GM10248 (cell line): Measurements from ENCODE around the gene TRAF3.
"Not testable (repeated sequence)": the region's sequence is repeated elsewhere in the genome, so short reads cannot be mapped to it uniquely, and the experiment has no call there.

Experiments
- CTCF ChIA-PET: fragments of 300-600 bp; sonication (Branson Sonifier 250); formaldehyde crosslinking; extraction: SDS; loops from one replicate; lab custom pipeline; 2021; ENCODE audit warnings: antibody characterized with exemption; lab: Yijun Ruan, JAX
- POLR2A ChIA-PET: fragments of 350-650 bp; sonication (Branson Sonifier 250); formaldehyde crosslinking; extraction: SDS; loops from one replicate; lab custom pipeline; 2020; ENCODE audit warnings: antibody characterized with exemption; lab: Yijun Ruan, JAX
- DNase-seq: peaks from one replicate; pipeline ENCODE4 v3.0.0; 2012; ENCODE audit errors: extremely low spot score
- CTCF ChIP-seq: IDR thresholded peaks from 2 replicates; pipeline ENCODE4 v1.5.1; 2012; ENCODE audit warnings: mild to moderate bottlenecking, low read depth; ENCODE audit errors: extremely low read depth, missing control alignments, control extremely low read depth

The TRAF3 gene

GRCh38 chr14:102875652-102876051 is 98.4 kb downstream of the TRAF3 start:
- CTCF ChIA-PET: no interaction called here
- DNase-seq: no peak

GRCh38 chr14:102877511-102877910 is 100.3 kb downstream of the TRAF3 start:
- DNase-seq, POLR2A ChIA-PET: not testable (repeated sequence)
- CTCF ChIA-PET: interaction anchor here (0.9 to 2.5 kb wide), 5 partner anchors 9 to 183 kb away, joined by 3 to 15 read pairs (median 5); no protein-coding TSS in a partner anchor

More at GRCh38 chr14:102875652-102876051, 98.4 kb downstream of the TRAF3 start:
- no peak for TF ChIP-seq CTCF
- POLR2A ChIA-PET: no interaction called here

- POLR2A ChIA-PET: no interaction called here
- DNase-seq: no peak
- CTCF ChIA-PET: interaction anchor here (1.4 to 2.5 kb wide), 6 partner anchors 9 to 184 kb away, joined by 3 to 15 read pairs (median 5); no protein-coding TSS in a partner anchor
- TF ChIP-seq CTCF: no peak
Measured at GRCh38 chr14:102878174-102878969, 101.1 kb downstream of the TRAF3 start.

- POLR2A ChIA-PET: no interaction called here
- no peak for TF ChIP-seq CTCF
- DNase-seq: no peak
- CTCF ChIA-PET: interaction anchor here (1.4 to 2.5 kb wide), 3 partner anchors 11 to 185 kb away, joined by 3 to 15 read pairs (median 3); no protein-coding TSS in a partner anchor
Measured at GRCh38 chr14:102878970-102879460, 101.8 kb downstream of the TRAF3 start.

GRCh38 chr14:102882226-102882906 is 105.1 kb downstream of the TRAF3 start:
- CTCF ChIA-PET: interaction anchor here (1.4 kb wide), 1 partner anchor 14 kb away, joined by 3 read pairs; no protein-coding TSS in a partner anchor

GRCh38 chr14:102883089-102883541 is 105.9 kb downstream of the TRAF3 start:
- ChIA-PET POLR2A (no interaction called here), CTCF (interaction anchor here (1.4 kb wide), 1 partner anchor 13 kb away, joined by 3 read pairs; no protein-coding TSS in a partner anchor)
- no peak for DNase-seq
- TF ChIP-seq CTCF: no peak

More at GRCh38 chr14:102882226-102882906, 105.1 kb downstream of the TRAF3 start:
- POLR2A ChIA-PET: no interaction called here
- no peak for DNase-seq
- no peak for TF ChIP-seq CTCF

GRCh38 chr14:102883554-102883953 is 106.3 kb downstream of the TRAF3 start:
- no peak for DNase-seq
- no peak for TF ChIP-seq CTCF
- ChIA-PET POLR2A (no interaction called here), CTCF (interaction anchor here (1.4 kb wide), 1 partner anchor 12 kb away, joined by 3 read pairs; no protein-coding TSS in a partner anchor)
